SH-SY5Y (cell line): Measurements from ENCODE around the gene PTH2.

Experiments
- GATA2 ChIP-seq: IDR thresholded peaks from 2 replicates; pipeline ENCODE4 v1.6.1; 2011; ENCODE audit warnings: mild to moderate bottlenecking, low read depth, low read length
- GATA3 ChIP-seq: IDR thresholded peaks from 2 replicates; pipeline ENCODE4 v1.6.1; 2011; ENCODE audit warnings: low read depth, mild to moderate bottlenecking, low read length, moderate library complexity

The PTH2 gene

GRCh38 chr19:49423071-49423984 lies at the start of gene PTH2:
TSS of gene PTH2 (minus strand) at chr19:49423441. CDS start at chr19:49423339, 102 bp downstream.
- no peak for TF ChIP-seq GATA3
- no peak for TF ChIP-seq GATA2

- TF ChIP-seq GATA3: no peak
- no peak for TF ChIP-seq GATA2
Measured at GRCh38 chr19:49472936-49473335, 49.7 kb upstream of the PTH2 start.

- TF ChIP-seq GATA3 (no peak), GATA2 (no peak)
Measured at GRCh38 chr19:49470615-49470978, 47.4 kb upstream of the PTH2 start.

DNA sequence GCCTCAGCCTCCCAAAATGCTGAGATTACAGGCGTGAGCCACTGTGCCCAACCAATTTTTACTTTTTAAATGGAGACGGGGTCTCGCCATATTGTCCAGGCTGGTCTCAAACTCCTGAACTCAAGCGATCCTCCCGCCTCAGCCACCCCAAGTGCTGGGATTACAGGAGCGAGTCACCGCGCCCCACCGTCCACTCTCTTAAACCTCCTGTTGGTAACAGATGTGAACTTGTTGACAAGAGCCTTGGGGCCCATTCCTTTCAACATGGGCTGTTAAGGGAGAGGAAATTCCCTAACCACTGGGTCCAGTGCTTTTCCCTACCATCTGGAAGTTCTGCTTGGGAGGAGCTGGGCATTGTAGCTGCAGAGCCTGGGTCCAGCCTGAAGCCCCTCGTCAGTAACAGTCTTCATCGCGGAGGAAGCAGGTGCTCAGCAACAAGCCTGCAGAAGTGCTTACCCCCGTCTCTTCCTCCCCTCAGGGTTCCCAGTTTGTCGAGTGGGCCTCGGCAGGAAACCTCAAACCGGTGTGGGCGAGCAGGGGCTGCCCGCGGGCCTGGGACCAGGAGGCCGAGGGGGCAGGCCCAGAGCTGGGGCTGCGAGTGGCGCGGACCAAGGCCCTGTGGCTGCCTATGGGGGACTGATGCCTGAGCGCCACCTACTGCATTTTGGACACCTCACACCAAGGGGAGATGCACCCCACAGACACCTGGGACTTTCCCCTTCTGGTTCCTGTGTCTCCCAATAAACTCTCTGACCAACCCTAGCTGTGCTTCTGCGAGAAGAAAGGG lies 46.8 kb upstream of the PTH2 start:
- TF ChIP-seq GATA3: no peak
- TF ChIP-seq GATA2: no peak

DNA sequence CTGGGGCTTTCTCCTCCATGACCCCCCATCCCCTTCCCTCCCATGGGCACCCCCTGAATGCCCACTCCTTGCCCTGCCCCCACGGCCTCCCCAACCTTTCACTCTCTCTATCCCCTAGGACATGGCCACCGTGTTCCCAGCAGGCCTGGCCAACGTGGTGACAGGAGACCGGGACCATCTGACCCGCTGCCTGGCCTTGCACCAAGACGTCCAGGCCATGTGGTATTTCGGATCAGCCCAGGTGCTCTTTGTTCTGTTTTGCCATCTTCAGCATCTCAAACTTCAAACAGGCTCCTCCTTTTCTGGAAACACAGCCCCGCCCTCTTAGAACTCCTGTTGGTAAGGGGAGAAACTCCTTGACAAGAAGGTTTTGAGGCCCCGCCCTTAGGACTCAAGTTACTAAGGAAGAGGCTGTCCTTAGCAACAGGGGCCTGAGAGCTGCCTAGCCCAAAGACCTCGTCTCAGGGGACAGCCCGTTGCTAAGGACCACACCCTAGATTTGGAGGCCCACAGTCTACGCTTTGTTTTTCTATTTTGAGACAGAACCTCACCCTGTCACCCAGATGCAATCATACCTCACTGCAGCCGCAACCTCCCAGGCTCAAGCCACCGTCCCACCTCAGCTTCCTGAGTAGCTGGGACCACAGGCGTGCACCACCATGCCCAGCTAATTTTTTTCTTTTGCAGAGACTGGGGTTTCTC lies 45.7 kb upstream of the PTH2 start:
- TF ChIP-seq GATA2 (no peak), GATA3 (no peak)

DNA sequence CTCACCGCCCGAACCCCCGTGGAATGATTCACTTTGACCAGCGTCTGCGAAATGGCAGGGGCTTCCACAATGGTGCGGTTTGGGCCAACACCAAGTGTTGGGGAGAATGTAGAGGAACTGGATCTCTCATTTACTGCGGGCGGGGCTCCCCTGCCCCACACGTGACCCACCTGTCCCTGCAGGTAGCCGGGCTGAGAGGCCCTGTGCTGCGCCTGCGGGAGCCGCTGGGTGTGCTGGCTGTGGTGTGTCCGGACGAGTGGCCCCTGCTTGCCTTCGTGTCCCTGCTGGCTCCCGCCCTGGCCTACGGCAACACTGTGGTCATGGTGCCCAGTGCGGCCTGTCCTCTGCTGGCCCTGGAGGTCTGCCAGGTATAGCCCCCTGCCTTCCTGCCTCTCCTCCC lies 45.0 kb upstream of the PTH2 start:
- no peak for TF ChIP-seq GATA2
- no peak for TF ChIP-seq GATA3

DNA sequence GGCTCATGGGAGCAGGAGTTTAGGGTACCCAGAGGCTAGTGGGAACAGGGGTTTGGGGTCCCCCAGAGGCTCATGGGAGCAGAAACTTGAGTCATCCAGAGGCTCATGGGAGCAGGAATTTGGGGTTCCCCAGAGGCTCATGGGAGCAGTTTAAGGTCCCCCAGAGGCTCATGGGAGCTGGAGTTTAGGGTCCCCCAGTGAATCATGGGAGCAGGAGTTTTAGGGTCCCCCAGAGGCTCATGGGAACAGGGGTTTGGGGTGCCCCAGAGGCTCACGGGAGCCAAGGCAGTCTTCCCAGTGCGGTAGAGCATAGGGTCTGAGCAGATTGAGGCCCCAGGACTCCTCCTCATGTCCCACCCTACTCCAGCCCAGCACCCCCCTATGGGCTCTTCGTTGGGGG lies 42.1 kb upstream of the PTH2 start:
- TF ChIP-seq GATA2 (no peak), GATA3 (no peak)

DNA sequence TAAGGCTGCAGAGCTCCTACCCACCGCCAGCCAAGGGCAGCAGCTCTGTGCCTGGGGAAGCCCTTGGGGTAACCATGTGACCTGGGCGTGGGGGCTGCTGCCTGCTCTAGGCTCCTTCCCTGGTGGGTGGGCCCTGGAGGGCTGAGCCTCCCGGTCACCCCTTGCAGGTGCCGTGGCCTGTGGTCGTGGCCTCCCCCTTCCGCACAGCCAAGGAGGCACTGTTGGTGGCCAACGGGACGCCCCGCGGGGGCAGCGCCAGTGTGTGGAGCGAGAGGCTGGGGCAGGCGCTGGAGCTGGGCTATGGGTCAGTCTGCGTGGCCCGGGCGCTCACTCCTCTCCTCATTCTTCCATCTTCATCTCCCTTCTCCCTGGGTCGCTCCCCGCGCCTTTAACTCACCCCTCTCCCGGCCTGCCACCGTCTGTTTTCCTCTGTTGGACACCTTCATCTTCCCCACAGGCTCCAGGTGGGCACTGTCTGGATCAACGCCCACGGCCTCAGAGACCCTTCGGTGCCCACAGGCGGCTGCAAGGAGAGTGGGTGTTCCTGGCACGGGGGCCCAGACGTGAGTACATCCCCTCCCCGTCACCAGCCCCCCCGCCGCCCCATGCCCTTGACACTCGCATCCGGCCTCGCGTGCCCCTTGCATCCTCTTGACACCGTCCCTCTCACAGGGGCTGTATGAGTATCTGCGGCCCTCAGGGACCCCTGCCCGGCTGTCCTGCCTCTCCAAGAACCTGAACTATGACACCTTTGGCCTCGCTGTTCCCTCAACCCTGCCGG lies 40.9 kb upstream of the PTH2 start:
- TF ChIP-seq GATA3: no peak
- no peak for TF ChIP-seq GATA2

DNA sequence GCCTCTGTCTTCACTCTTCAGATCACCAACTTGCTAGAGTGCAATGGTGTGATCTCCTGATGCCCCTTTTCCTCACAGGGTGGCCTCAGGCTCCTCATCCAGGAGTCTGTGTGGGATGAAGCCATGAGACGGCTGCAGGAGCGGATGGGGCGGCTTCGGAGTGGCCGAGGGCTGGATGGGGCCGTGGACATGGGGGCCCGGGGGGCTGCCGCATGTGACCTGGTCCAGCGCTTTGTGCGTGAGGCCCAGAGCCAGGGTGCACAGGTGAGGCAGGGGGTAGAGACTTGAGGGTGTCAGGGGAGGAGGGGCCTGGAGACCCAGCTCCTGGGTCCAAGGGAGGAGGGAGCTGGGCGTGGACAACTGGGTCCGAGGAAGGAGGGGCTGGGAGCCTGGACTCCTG lies 39.3 kb upstream of the PTH2 start:
- TF ChIP-seq GATA2 (no peak), GATA3 (no peak)

GRCh38 chr19:49461656-49462055 lies 38.4 kb upstream of the PTH2 start:
- TF ChIP-seq GATA2: no peak
- TF ChIP-seq GATA3: no peak

GRCh38 chr19:49459388-49459787 lies 36.1 kb upstream of the PTH2 start:
- TF ChIP-seq GATA3 (no peak), GATA2 (no peak)

GRCh38 chr19:49458567-49458903 lies 35.3 kb upstream of the PTH2 start:
- no peak for TF ChIP-seq GATA3
- no peak for TF ChIP-seq GATA2

DNA sequence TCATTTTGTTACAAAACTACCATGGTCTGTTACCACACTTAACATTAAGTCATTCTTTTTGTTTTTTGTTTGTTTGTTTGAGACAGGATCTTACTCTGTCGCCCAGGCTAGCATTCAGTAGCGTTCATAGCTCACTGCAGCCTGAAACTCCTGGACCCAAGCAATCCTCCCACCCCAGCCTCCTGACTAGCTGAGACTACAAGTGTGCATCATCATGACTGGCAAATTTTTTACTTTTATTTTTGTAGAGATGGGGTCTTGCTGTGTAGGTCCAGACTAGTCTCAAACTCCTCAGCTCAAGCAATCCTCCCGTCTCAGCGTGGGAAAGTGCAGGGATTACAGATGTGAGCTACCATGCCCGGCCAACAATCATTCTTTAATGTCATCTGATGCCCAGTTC lies 33.1 kb upstream of the PTH2 start:
- TF ChIP-seq GATA2 (no peak), GATA3 (no peak)

DNA sequence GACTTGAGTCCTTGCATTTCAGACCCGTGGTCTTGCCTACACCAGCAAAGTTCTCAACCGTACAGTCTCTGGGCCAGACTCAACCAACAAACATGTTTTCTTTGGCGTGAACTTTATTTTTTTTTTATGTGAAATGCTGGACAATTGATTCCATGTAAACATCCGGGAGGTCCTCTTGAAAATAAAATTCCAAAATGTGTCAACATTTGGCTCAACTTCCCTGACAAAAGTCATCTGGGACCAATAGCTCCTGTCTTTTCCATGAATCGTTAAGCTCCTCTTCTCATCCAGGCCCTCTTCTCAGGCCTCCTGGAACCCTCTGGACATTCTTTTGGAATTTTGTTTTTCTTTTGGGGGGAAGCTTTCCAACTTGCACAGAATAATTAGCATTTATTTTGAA lies 32.5 kb upstream of the PTH2 start:
- no peak for TF ChIP-seq GATA3
- TF ChIP-seq GATA2: no peak
